ENCODE results near the gene B4GALT5. TPM values are rescaled to one million over a fixed set of nuclear protein-coding genes. Genes with fewer than 3 reads are reported as not detected.

B4GALT5 gene
- total RNA-seq, 1 donor from 2014 or later, result 47.9 TPM

- H3K4me1 Mint-ChIP-seq (ENCODE audit: unreplicated experiment), result peaks cover 35% of the 10 kb centered on the region
- no peaks in the 10 kb centered on the region for H3K9me3 Mint-ChIP-seq
- peaks cover 4% of the 10 kb centered on the region for H3K36me3 Mint-ChIP-seq
- no peak for TF ChIP-seq CTCF (conservative IDR thresholded peaks at IDR 0.05)
- no peak overlapping the region for H3K4me3 Mint-ChIP-seq
- DNase-seq (ENCODE audit: extremely low spot score, unreplicated experiment), result no peak
- H3K27me3 Mint-ChIP-seq, result no peaks in the 10 kb centered on the region
- no peak overlapping the region for H3K27ac Mint-ChIP-seq
Observed at GRCh38 chr20:49661560-49662329, 51.9 kb downstream of the B4GALT5 start.

- Mint-ChIP-seq H3K27ac (no peak overlapping the region), H3K9me3 (no peaks in the 10 kb centered on the region), H3K27me3 (no peaks in the 10 kb centered on the region), H3K4me3 (no peak overlapping the region), H3K4me1 (ENCODE audit: unreplicated experiment) (peaks cover 26% of the 10 kb centered on the region), H3K36me3 (peaks cover 9% of the 10 kb centered on the region)
- no peak for TF ChIP-seq CTCF (conservative IDR thresholded peaks at IDR 0.05)
- DNase-seq (ENCODE audit: extremely low spot score, unreplicated experiment), result no peak
Observed at GRCh38 chr20:49660912-49661311, 52.8 kb downstream of the B4GALT5 start.

DNA sequence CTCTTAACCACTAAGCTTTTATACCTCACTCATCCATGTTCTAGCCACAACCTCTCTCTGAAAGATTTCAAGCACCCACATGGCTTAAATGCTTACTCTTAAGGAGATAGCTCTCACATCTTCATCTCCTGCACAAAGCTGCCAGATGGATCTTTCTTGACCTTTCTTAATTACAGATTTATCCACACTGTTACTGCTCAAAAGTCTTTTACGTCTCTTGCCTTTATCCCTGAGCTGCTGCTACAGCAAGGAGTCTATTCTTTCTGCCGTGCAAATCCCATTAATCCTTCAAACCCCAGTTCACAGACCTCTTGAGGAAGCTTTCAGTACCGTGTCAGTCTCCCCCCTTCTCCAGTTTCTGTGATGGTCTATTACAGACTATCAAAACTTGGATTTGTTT, 54.6 kb downstream of the B4GALT5 start:
- H3K4me3 Mint-ChIP-seq, result no peak overlapping the region
- DNase-seq (ENCODE audit: extremely low spot score, unreplicated experiment), result no peak
- no peak for TF ChIP-seq CTCF (conservative IDR thresholded peaks at IDR 0.05)
- peaks cover 21% of the 10 kb centered on the region for H3K4me1 Mint-ChIP-seq (ENCODE audit: unreplicated experiment)
- no peaks in the 10 kb centered on the region for H3K27me3 Mint-ChIP-seq
- H3K36me3 Mint-ChIP-seq, result peaks cover 18% of the 10 kb centered on the region
- H3K9me3 Mint-ChIP-seq, result no peaks in the 10 kb centered on the region
- H3K27ac Mint-ChIP-seq, result no peak overlapping the region

DNA sequence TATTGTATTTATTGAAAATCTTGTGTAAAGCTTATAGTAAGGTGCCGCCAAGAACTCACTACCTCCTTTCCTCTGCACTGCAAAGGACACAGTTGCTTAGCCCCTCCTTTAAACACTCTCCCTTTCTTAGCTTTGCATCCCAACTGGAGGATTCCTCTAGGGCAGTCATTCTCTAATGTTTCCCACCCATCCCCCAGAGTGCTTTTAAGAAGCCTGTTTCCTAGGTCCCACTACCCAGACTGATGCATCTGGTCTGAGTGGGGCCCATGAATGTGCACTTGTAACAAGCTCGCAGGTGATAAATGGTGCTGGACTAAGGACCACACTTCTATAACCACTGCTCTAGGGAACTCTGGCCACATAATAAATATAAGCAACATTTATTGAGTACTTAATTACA, 55.2 kb downstream of the B4GALT5 start:
- Mint-ChIP-seq H3K4me3 (no peak overlapping the region), H3K9me3 (no peaks in the 10 kb centered on the region), H3K36me3 (peaks cover 23% of the 10 kb centered on the region), H3K27me3 (no peaks in the 10 kb centered on the region), H3K4me1 (ENCODE audit: unreplicated experiment) (peaks cover 21% of the 10 kb centered on the region), H3K27ac (no peak overlapping the region)
- DNase-seq (ENCODE audit: extremely low spot score, unreplicated experiment), result no peak
- no peak for TF ChIP-seq CTCF (conservative IDR thresholded peaks at IDR 0.05)

DNA sequence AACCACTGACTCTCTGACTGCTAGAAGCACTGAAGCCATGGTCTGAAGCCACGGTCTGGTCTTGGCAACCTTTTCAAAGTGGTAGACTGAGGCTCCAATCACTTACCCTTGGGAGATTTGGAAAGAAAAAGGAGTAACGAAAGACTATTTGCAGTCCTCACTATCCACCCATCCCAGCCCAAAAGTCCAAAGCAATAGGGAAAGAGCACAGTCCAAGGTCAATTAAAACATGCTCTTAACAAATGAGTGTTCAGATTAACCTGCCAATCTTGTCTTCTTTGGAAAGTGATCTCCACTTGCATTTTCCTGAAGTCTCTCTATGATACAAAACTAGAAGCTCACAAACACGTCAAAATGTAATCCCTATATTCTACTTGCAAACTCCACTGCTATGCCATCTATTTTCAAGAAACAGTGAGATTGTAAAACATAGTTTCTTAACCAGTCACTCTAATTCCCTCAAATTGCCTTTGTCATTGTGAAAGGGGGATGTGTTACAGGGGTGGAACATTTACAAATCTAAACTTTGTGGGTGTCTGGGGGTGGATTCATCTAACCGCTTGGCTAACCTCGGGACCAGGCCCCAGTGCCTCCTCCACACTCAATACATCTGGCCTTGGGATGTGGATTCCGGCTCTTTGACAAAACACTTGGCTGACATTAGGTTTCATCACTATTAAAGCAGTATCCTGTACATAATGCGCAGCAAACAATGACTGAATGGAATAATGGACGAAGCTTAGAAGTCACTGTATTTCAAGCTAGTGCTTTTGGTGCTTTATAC, 56.4 kb downstream of the B4GALT5 start:
- Mint-ChIP-seq H3K27me3 (no peaks in the 10 kb centered on the region), H3K9me3 (no peaks in the 10 kb centered on the region), H3K36me3 (peaks cover 27% of the 10 kb centered on the region), H3K27ac (no peak overlapping the region), H3K4me1 (ENCODE audit: unreplicated experiment) (peaks cover 11% of the 10 kb centered on the region), H3K4me3 (no peak overlapping the region)
- no peak for DNase-seq (ENCODE audit: extremely low spot score, unreplicated experiment)
- no peak for TF ChIP-seq CTCF (conservative IDR thresholded peaks at IDR 0.05)

Data from type B pancreatic cell (in vitro differentiated cells).